Jurkat, Clone E6-1 (cell line): ENCODE results near the gene PPP2R5A.
A peak's percentile ranks its signal among the peaks of the same experiment; 100 is the strongest.
"Not testable (repeated sequence)": the region's sequence is repeated elsewhere in the genome, so short reads cannot be mapped to it uniquely, and the experiment has no call there.

Experiments
- DNase-seq: peaks from one replicate; pipeline ENCODE4 v3.0.0-alpha.2; 2011; ENCODE audit warnings: low read depth, low spot score
- H3K4me3 ChIP-seq: 2 replicates; pipeline ENCODE4 v1.5.1; 2011; ENCODE audit warnings: mild to moderate bottlenecking, low read length, control low read depth, moderate library complexity

Gene PPP2R5A

GRCh38 chr1:212388985-212389716, 103.9 kb downstream of the PPP2R5A start:
- no peak overlapping the region for H3K4me3 ChIP-seq
- DNase-seq = no peak

- not testable (repeated sequence) for DNase-seq
Observed at GRCh38 chr1:212395678-212396437, 110.6 kb downstream of the PPP2R5A start.

DNA sequence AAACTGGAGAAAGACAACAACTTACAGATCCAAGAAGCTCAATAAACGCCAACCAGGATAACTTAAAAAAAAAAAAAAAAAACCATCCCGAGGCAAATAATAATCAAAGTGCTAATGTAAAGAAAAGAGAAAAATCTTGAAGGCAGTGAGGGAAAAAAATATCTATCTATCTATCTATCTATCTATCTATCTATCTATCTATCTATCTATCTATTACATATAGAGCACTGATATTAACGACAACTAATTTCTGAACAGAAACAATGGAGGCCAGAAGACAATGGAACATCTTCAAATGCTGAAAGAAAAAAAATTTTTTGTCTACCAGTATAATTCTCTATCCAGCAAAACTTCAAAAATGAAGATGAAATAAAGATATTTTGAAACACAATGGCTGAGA, 111.4 kb downstream of the PPP2R5A start:
- H3K4me3 ChIP-seq = no peak overlapping the region
- DNase-seq = no peak

More at GRCh38 chr1:212395678-212396437, 110.6 kb downstream of the PPP2R5A start:
- not testable (repeated sequence) for H3K4me3 ChIP-seq

DNA sequence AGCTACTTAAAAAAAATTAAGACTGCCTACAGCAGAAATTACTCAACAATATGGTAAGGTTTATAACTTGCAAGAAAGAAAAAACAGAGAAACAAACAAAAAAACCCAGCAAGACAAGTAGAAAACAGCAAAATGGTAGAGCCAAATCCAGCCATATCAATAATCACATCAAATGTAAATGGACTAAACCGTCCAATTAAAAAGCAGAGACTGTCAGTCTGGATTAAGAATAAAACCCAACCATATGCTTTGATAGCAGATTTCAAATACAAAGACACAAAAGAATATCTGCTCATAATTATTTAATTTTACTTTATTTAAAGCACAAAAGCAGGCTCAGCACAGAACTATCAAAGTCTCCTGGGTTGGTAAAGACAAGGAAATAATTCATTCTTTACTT, 112.0 kb downstream of the PPP2R5A start:
- no peak overlapping the region for H3K4me3 ChIP-seq
- no peak for DNase-seq

DNA sequence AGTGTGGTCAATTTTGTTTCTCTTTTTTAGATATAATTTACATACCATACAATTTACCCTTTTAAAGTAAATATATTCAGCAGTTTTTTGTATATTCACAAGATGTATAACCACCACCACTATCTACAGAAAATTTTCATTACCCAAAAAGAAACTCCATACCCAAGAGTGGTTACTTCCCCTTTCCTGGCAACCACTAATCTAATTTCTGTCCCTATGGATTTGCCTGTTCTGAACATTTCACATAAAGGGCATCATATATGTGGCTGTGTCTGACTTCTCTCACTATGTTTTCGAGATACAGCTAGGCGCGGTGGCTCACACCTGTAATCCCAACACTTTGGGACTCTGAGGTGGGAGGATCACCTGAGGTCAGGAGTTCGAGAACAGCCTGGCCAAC, 115.8 kb downstream of the PPP2R5A start:
- DNase-seq = no peak
- no peak overlapping the region for H3K4me3 ChIP-seq

- DNase-seq = no peak
- no peak overlapping the region for H3K4me3 ChIP-seq
Observed at GRCh38 chr1:212401838-212402582, 116.8 kb downstream of the PPP2R5A start.

DNA sequence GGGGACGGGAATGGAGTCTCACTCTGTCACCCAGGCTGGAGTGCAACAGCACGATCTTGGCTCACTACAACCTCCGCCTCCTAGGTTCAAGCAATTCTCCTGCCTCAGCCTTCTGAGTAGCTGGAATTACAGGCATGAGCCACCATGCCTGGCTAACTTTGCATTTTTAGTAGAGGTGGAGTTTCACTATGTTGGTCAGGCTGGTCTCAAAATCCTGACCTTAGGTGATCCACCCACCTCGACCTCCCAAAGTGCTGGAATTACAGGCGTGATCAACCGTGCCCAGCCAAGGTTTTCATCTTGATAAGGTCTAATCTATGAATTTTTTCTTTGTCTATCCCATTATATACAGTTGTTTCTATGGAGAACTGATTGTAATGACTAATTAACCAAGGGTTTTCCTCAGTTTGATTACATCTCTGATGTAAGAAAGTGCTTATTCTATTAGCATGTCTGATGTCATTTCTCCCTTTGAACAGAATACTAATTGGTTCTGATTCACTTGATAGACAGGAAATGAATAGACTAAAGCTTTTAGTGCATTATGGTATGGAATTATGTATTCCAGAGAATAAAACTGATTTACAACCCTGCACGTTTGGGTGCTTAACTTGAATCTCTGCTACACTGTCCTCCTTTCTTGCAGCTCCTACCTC, 117.6 kb downstream of the PPP2R5A start:
- DNase-seq = no peak
- H3K4me3 ChIP-seq = no peak overlapping the region

DNA sequence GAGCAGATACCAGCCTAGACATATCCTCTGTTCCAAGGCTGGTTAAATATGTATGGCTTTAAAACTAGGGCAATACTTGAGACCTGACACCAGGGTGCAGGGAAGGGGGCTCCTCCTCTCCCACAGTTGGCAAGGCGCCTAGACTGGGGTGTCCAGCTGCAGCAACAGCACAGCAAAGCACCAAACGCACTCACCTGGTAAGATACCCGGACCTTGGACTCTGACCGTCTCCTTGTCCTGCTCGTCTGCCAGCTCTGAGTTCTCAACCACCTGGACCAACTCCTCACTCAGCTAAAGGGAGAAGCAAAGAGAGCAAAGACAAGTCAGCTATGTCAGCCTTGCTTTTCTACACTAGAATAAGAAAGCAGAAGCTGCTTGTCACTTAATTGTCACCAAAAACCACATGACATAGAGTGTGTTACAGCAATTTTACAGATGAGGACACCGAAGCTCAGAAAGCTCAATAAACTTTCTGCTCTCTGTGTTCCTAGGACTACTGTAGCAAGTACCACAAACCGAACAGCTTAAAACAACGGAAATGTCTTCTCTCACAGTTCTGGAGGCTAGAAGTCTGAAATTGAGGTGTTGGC, 125.1 kb downstream of the PPP2R5A start:
- no peak overlapping the region for H3K4me3 ChIP-seq
- DNase-seq = peak; percentile 50
